ENCODE results near the gene OPCML. TPM values are rescaled to one million over a fixed set of nuclear protein-coding genes. Genes with fewer than 3 reads are reported as not detected.

Gene OPCML
- total RNA-seq, 1 donor: not detected

- no peak for DNase-seq (ENCODE audit: low read depth in 2 of 3, low spot score in 2 of 3)
Observed at GRCh38 chr11:133306019-133306418, 226.3 kb downstream of the OPCML start.

GRCh38 chr11:133305208-133305956, 226.9 kb downstream of the OPCML start:
- no peak for DNase-seq (ENCODE audit: low read depth in 2 of 3, low spot score in 2 of 3)

- no peak for DNase-seq (ENCODE audit: low read depth in 2 of 3, low spot score in 2 of 3)
Observed at GRCh38 chr11:133303262-133303661, 229.0 kb downstream of the OPCML start.

GRCh38 chr11:133302056-133302455, 230.2 kb downstream of the OPCML start:
- DNase-seq (ENCODE audit: low read depth in 2 of 3, low spot score in 2 of 3): no peak

GRCh38 chr11:133300666-133301065, 231.6 kb downstream of the OPCML start:
- no peak for DNase-seq (ENCODE audit: low read depth in 2 of 3, low spot score in 2 of 3)

- no peak for DNase-seq (ENCODE audit: low read depth in 2 of 3, low spot score in 2 of 3)
Observed at GRCh38 chr11:133291780-133292179, 240.5 kb downstream of the OPCML start.

- no peak for DNase-seq (ENCODE audit: low read depth in 2 of 3, low spot score in 2 of 3)
Observed at GRCh38 chr11:133285359-133285758, 246.9 kb downstream of the OPCML start.

- no peak for DNase-seq (ENCODE audit: low read depth in 2 of 3, low spot score in 2 of 3)
Observed at GRCh38 chr11:133284156-133284555, 248.1 kb downstream of the OPCML start.

GRCh38 chr11:133277886-133278285, 254.4 kb downstream of the OPCML start:
- DNase-seq (ENCODE audit: low read depth in 2 of 3, low spot score in 2 of 3): no peak

GRCh38 chr11:133271871-133272776, 260.2 kb downstream of the OPCML start:
- no peak for DNase-seq (ENCODE audit: low read depth in 2 of 3, low spot score in 2 of 3)

GRCh38 chr11:133271206-133271605, 261.1 kb downstream of the OPCML start:
- DNase-seq (ENCODE audit: low read depth in 2 of 3, low spot score in 2 of 3): no peak

- DNase-seq (ENCODE audit: low read depth in 2 of 3, low spot score in 2 of 3): no peak
Observed at GRCh38 chr11:133269267-133269666, 263.0 kb downstream of the OPCML start.

- DNase-seq (ENCODE audit: low read depth in 2 of 3, low spot score in 2 of 3): no peak
Observed at GRCh38 chr11:133266986-133267385, 265.3 kb downstream of the OPCML start.

- DNase-seq (ENCODE audit: low read depth in 2 of 3, low spot score in 2 of 3): no peak
Observed at GRCh38 chr11:133265530-133266035, 266.7 kb downstream of the OPCML start.

GRCh38 chr11:133263332-133263731, 269.0 kb downstream of the OPCML start:
- no peak for DNase-seq (ENCODE audit: low read depth in 2 of 3, low spot score in 2 of 3)

- no peak for DNase-seq (ENCODE audit: low read depth in 2 of 3, low spot score in 2 of 3)
Observed at GRCh38 chr11:133258751-133259150, 273.6 kb downstream of the OPCML start.

GRCh38 chr11:133254601-133255000, 277.7 kb downstream of the OPCML start:
- DNase-seq (ENCODE audit: low read depth in 2 of 3, low spot score in 2 of 3): no peak

- no peak for DNase-seq (ENCODE audit: low read depth in 2 of 3, low spot score in 2 of 3)
Observed at GRCh38 chr11:133253570-133253969, 278.7 kb downstream of the OPCML start.

GRCh38 chr11:133251841-133252240, 280.5 kb downstream of the OPCML start:
- DNase-seq (ENCODE audit: low read depth in 2 of 3, low spot score in 2 of 3): no peak

GRCh38 chr11:133249530-133249929, 282.8 kb downstream of the OPCML start:
- no peak for DNase-seq (ENCODE audit: low read depth in 2 of 3, low spot score in 2 of 3)

GRCh38 chr11:133249065-133249464, 283.2 kb downstream of the OPCML start:
- DNase-seq (ENCODE audit: low read depth in 2 of 3, low spot score in 2 of 3): no peak

GRCh38 chr11:133243832-133244231, 288.5 kb downstream of the OPCML start:
- no peak for DNase-seq (ENCODE audit: low read depth in 2 of 3, low spot score in 2 of 3)
